HG02642 (cell line): ENCODE measurements around the gene TMPRSS6.

Source experiments
- ATAC-seq: cut with Tn5 transposase; IDR thresholded peaks from one replicate; pipeline ENCODE4 v1.9.1; 2021; ENCODE audit warnings: mild to moderate bottlenecking; ENCODE audit not compliant: unreplicated experiment, poor library complexity

Gene TMPRSS6

GRCh38 chr22:37070334-37070733 lies 39.2 kb downstream of the TMPRSS6 start:
- no peak for ATAC-seq

GRCh38 chr22:37069719-37070118 lies 39.8 kb downstream of the TMPRSS6 start:
- ATAC-seq = no peak

GRCh38 chr22:37069319-37069718 lies 40.2 kb downstream of the TMPRSS6 start:
- ATAC-seq = no peak

- no peak for ATAC-seq
These were observed 40.7 kb downstream of the TMPRSS6 start for GRCh38 chr22:37068859-37069258.

GRCh38 chr22:37067428-37067827 lies 42.1 kb downstream of the TMPRSS6 start:
- ATAC-seq = no peak

- no peak for ATAC-seq
These were observed 43.6 kb downstream of the TMPRSS6 start for GRCh38 chr22:37065961-37066360.

GRCh38 chr22:37065180-37065579 lies 44.3 kb downstream of the TMPRSS6 start:
- ATAC-seq = no peak

- no peak for ATAC-seq
These were observed 45.0 kb downstream of the TMPRSS6 start for GRCh38 chr22:37064553-37064952.

- ATAC-seq = no peak
These were observed 45.8 kb downstream of the TMPRSS6 start for GRCh38 chr22:37063431-37064420.

- ATAC-seq = no peak
These were observed 46.7 kb downstream of the TMPRSS6 start for GRCh38 chr22:37062702-37063381.

- no peak for ATAC-seq
These were observed 47.2 kb downstream of the TMPRSS6 start for GRCh38 chr22:37062376-37062675.

- no peak for ATAC-seq
These were observed 47.7 kb downstream of the TMPRSS6 start for GRCh38 chr22:37061611-37062375.

- no peak for ATAC-seq
These were observed 48.5 kb downstream of the TMPRSS6 start for GRCh38 chr22:37060801-37061610.

- ATAC-seq = no peak
These were observed 49.5 kb downstream of the TMPRSS6 start for GRCh38 chr22:37059876-37060449.

- ATAC-seq = no peak
These were observed 50.4 kb downstream of the TMPRSS6 start for GRCh38 chr22:37058917-37059701.

- ATAC-seq = no peak
These were observed 51.6 kb downstream of the TMPRSS6 start for GRCh38 chr22:37057796-37058510.

- ATAC-seq = no peak
These were observed 52.3 kb downstream of the TMPRSS6 start for GRCh38 chr22:37057226-37057625.

- ATAC-seq = no peak
These were observed 53.3 kb downstream of the TMPRSS6 start for GRCh38 chr22:37056246-37056645.
